GM18907 (cell line): Measurements from ENCODE around the gene RAPH1.
"Not testable (repeated sequence)": the region's sequence is repeated elsewhere in the genome, so short reads cannot be mapped to it uniquely, and the experiment has no call there.

Source experiments
- ATAC-seq: cut with Tn5 transposase; IDR thresholded peaks from one replicate; pipeline ENCODE4 v1.9.1; 2021; ENCODE audit warnings: mild to moderate bottlenecking, moderate library complexity; ENCODE audit not compliant: unreplicated experiment

RAPH1 gene

DNA sequence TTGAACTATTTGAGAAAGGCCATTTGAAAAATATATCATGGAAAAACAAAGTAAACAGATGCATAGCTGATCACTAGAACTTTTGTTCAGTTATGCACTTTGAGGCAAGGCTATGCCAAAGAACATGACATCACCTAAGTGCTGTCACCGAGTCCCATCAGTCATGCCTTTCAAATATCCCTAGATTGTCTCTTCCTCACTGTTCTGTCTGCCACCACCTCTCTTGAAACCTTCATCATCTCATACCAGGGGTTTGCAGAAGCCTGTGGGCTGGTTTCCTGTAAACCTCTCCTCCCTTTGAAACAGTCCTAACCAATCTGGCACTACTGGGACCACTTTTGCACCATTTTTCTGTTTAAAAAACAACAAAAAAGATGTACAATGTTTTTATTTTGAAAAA lies 12.3 kb upstream of the RAPH1 start:
- no peak for ATAC-seq

DNA sequence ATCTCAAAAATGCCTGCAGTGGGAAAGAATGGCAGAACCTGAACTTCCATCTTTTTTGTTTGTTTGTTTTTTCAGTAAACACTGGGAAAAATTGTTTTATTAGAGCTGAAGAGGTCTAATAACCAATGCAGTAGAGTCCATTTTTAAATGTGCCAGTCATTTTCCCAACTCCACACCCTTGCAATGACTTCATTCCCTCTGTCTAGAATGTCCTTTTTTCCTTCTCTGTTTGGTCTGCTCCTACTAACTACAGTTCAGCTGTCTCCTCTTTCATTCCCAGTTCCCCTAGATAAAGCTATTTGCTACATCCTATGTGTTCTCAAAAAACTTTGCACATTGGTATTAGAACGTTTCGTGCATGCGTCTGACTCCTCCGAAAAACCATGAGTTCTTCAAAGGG lies 9.3 kb upstream of the RAPH1 start:
- ATAC-seq = no peak

DNA sequence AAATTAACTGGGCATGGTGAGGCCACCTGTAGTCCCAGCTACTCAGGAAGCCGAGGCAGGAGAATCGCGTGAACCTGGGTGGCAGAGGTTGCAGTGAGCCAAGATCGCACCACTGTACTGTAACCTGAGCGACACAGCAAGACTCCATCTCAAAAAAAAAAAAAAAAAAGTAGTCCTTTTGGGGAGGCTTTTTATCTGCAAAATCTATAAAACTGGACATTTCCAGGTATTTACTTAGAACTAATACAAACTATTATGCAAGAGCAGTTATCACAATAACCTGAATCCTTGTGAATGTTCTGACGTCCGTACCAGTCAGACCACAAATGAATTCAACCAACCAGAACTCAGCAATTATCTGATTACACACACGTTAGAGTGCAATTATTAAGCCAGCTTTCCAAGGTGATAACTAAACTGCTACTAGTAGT lies 8.8 kb upstream of the RAPH1 start:
- no peak for ATAC-seq

DNA sequence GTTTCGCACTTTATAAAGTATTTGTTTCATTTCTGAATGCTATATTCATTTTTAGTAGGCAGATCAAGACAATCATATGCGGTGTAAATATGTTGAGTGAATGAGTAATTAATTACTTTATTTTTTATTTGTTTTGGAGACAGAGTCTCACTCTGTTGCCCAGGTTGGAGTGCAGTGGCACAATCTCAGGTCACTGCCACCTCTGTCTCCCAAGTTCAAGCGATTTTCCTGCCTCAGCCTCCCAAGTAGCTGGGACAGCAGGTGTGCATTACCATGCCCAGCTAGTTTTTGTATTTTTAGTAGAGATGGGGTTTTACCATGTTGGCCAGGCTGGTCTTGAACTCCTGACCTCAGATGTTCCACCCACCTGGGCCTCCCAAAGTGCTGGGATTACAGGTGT lies 5.5 kb upstream of the RAPH1 start:
- ATAC-seq = not testable (repeated sequence)

DNA sequence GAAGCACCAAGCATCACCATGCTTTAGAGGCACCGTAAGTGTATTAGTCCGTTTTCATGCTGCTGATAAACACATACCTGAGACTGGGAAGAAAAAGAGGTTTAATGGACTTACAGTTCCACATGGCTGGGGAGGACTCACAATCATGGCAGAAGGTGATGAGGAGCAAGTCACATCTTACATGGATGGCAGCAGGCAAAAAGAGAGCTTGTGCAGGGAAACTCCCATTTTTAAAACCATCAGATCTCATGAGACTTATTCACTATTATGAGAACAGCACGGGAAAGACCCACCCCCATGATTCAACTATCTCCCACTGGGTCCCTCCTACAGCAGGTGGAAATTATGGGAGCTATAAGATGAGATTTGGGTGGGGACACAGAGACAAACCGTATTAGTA lies 3.1 kb upstream of the RAPH1 start:
- ATAC-seq = not testable (repeated sequence)

DNA sequence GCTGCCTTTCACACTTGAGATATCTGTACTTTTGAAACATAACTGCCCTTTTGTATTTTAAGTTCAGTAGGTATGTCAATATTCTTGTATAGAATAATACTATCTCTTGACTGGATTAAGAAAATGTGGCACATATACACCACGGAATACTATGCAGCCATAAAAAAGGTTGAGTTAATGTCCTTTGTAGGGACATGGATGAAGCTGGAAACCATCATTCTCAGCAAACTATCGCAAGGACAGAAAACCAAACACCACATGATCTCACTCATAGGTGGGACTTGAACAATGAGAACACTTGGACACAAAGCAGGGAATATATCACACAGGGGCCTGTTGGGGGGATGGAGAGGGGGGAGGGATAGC lies 1.5 kb upstream of the RAPH1 start:
- ATAC-seq = not testable (repeated sequence)

DNA sequence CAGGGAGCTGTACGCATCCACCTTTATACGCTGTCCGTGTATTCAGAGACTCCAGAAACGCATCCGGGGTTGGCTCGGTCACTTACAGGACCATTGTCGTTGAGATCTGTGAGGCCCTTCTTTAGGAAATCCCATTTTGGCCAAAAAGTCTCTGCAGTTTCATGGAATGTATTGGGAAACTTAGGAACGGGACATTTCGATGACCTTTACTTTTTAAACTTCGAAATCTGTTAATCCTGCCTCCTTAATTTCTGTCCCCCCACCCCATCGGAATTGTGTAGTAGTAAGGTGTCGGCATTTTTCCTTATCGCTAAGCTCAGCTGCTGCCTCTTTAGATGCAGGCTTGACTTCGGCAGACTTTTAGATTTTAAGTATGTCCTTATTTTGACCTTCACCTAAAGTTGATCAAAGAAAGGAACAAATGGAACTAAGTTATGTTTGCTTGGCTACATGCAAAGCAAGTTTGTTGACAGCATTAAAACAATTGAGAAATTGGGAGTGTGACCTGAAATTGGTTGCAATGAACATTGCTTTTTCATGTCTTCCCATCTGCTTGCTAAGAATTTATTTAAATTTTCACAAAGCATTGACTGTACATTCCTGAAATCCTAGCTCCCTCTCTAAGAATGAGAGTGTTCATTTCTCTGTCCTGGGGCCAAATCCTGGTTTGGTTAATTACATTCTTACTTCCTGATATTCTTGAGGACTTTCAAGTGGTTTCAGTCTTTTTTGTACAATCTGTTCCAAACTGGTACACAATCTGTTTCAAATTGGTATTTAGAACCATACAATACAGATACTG lies 884 bp upstream of the RAPH1 start:
- ATAC-seq = no peak

DNA sequence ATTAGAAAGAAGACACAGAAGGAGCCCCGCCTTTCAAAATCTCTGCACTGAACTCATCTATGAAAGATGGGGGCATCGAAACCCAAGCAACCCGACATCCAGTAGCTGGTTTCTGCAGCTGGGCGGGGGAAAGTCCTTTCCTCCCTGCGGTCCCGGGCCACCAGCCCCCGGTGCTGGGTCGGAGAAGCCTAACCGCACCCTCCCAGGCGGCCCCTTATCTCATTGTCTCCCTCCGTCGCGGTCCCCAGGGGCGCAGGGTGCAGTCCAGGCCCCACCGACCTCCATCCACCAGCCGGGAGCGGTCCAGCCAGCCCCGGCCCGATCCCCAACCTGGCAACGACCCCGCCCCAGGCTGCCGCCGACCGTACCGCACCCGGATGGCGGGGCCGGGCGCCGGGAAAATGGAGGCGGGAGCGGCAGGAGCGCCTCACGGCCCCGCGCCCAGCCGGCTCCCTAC lies 452 bp downstream of the RAPH1 start:
- ATAC-seq = peak; percentile 42

DNA sequence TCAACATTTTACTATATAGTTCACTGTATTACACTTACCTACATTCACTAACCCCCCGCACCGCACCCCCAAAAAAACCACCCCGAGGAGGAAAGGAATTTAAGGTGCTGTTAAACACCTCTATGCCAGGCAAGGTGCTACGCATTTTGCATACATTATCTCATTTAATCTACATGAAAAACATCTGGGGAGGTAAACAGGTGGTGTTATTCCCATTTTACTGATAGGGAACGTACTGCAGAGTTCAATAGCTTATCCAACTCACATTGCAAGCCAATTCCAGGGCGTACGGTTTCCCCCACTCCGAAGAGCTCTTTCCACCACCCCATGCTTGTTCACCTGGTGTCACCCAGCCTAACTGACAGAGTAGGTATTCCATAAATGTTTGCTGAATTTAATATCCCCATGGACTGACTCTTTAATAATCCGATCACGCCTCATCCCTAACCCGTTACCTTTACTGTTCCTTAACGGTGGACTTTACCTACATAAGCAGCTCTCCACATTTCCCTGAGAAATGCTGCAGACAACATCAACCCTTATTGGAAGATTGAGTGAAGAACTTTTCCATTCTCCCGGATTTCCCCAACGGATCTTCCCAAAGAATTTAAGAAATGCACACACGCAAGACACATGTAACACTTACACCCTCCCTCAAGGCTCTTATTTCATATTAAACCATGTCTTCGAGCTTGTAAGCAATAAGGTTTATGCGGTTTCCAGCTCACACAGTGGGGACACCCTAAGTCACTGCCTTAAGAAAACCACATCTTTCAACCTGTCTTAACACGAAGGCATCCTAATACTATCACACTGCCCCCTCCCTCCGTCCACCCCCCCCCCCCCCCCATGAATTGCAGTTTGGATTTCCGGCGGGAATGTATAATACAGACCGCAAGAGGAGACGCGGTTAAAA lies 1.2 kb downstream of the RAPH1 start:
- no peak for ATAC-seq

DNA sequence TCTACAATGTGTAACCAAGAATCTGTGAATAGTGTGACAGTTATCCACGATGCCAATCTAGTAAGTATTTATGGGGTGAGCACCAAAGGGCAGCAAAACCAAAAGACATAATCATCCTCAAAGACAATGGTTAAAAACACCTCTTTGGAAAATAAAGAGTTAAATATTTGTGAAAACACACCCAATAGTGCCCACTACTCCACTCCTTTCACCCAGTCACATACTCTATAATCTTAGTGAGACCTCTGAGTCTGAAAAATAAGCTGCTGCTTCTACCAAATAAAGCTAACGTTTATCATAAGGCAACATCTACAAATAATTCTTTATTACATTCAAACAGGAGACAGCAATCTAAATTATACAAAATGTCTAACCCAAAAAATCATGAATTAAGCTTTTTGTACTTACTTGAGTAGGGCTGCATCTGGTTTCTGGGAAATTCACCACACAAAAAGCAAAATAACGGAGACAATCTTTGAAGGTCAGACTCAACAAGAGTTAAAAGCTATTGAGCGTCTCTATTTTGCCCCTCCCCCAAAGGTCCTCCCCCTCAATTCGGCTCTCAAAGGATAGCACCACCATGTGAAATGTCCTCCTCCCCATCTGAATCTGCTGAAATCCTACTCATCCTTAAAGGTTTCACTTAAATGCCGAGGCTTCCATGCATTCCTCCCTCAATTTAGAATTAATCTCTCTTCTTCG lies 2.0 kb downstream of the RAPH1 start:
- no peak for ATAC-seq

DNA sequence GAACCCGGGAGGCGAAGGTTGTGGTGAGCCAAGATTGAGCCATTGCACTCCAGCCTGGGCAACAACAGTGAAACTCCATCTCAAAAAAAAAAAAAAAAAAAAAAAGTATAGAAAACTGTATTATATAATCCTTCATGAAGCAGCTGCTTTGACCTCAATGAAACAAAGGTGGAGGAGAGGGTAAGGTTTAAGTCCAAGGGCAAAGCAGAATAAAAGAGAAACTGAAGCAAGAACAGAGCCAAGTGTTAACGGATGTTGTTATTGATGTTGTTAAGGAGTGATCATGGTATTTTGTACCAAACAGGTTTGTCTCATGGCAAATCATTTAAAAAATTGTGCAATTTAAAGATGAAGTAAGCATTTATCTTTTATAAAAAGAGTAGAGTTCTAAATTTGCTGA lies 7.4 kb downstream of the RAPH1 start:
- ATAC-seq = no peak

DNA sequence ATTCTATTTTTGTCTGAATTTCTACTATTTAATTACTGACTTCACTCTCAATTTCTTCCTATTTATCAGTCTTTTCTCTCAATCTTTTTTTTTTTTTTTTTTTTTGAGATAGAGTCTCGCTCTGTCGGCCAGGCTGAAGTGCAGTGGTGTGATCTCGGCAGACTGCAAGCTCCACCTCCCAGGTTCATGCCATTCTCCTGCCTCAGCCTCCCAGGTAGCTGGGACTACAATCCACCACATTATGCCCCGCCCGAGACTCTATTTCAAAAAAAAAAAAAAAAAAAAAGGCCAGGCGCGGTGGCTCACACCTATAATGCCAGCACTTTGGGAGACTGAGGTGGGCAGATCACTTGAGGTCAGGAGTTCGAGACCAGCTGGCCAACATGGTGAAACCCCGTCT lies 21.8 kb downstream of the RAPH1 start:
- not testable (repeated sequence) for ATAC-seq

DNA sequence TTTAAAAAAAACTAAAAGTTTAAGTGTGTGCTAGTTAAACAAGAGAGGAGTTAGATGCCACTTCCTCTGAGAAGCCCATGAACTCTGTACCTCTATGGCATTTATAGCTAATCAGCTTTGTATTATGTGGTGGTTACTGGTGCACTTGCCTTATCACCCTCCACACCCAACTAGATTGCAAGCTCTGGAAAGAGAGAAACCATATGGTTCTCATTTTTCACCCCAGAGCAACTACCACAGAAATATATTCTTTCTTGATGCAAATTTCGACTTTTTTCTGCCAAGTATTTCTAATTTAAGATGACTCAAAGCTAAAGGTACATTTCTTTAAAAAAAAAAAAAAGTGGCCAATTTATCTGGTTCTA lies 24.2 kb downstream of the RAPH1 start:
- ATAC-seq = no peak

DNA sequence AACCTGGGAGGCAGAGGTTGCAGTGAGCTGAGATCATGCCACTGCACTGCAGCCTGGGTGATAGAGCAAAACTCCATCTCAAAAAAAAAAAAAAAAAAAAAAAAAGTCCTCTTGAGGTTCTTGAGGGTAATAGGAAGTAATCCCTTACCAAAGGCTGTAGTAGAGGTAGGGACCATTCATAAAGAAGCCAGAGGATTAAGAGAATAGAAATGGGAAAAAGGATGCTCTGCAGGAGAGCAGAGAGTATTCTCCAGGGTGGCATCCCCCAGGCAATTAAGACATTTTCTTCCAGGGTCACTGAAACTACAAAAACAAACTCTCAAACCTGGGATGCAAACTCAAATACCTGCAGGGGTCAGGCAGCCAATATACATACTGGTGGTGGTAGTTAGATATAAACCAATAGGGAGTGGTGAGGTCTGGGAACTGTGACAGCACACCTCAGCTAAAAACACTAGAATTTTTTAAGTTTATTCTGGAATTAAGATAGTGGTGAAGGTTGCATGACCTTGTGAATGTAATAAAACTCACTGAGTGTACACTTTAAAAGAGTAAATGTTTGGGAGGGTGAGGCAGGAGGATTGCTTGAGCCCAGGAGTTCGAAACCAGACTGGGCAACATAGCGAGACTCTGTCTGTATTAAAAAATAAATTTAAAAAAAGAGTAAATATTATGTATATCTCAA lies 24.7 kb downstream of the RAPH1 start:
- no peak for ATAC-seq

DNA sequence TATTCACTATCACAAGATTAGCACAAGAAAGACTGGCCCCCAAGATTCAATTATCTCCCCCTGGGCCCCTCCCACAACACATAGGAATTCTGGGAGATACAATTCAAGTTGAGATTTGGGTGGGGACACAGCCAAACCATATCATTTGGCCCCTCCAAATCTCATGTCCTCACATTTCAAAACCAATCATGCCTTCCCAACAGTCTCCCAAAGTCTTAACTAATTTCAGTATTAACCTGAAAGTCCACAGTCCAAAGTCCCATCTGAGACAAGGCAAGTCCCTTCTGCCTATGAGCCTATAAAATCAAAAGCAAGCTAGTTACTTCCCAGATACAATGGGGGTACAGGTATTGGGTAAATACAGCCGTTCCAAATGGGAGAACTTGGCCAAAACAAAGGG lies 31.6 kb downstream of the RAPH1 start:
- not testable (repeated sequence) for ATAC-seq

DNA sequence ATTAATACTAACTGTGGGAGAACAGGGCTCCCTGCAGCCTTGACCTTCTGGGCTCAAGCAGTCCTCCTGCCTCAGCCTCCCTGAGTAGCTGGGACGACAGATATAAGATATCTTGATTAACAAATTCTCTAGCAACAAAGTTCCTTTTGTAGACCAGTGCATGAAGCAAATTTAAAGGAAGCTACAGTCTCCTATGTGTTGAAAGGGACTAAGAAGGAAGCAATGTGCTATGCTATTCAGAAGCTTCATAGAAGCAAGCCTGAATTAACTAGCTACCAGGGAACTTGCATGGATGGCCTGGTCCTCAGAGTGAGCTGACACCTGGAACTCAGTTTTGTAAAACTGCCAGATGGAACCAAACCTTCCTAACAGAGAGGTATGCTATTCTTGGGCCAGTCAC lies 33.2 kb downstream of the RAPH1 start:
- no peak for ATAC-seq

DNA sequence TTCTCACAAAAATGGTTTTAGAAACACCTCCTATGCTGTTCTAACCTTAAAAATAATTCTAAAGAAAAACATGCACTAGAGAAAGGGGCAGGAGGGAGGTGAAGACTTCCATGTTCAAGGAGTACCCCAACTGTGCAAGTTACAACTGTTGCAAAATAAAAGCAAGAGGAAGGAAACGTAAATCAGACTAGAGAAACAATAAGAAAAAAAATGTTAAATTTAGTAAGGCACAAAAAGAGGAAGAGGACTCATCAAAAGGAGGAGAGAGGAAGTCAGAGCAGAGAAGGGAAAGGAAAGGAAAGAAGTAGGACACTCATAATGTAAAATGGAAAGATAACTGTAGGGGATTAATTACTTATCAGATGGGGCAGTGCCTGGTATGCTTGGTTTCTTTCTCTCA lies 34.1 kb downstream of the RAPH1 start:
- ATAC-seq = no peak

DNA sequence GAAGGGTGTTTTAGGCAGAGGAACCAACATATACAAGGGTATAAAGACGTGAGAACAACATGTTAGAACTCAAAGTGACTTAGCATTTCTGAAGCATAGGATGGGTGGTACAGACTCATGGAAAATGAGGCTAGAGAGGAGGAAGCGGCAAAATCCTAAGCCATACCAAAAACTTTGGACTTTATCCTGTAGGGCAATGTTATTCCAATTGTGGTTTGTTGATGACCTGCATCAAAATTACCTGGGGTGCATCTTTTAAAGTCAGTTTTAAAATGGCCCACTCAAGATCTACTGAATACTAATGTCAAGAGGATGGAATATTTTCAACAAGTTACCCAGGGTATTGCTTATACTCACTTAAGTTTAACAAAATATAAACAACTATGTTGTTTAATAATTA lies 34.8 kb downstream of the RAPH1 start:
- no peak for ATAC-seq

DNA sequence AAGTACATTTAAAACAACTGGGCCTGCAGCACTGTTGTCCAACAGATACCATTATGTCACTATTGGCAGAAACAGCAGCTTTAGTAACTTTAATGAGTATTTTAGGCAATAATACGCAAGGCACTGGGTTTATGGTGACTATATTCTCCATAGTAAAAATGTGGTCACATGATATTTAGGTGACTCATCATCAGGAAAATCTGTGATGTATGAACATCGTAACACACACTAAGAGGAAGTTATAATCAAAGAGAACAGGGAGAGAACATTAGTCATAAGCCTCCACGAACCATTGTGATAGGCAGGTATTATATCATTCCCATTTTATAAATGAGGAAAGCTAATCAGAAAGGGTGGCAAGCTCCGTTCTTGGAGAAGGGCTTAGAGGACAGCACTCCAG lies 36.9 kb downstream of the RAPH1 start:
- ATAC-seq = no peak

DNA sequence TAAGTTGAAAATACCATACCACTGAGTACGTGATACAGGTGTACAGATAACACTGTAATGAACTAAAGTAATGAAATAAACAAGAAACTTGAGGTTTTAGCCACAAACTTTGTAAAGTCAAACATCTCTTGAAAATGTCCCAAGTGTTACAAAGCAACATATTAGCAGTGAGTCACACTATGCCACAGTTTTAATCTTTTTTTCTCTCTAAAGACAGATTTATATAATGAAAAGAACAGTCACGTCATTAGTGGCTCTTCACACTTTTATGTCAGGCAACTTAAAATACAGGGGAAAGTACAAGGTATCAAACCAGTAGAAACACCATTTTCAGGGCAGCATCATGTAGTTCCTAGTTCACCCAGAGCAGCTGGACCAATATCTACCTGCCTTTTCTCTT lies 42.1 kb downstream of the RAPH1 start:
- ATAC-seq = no peak

DNA sequence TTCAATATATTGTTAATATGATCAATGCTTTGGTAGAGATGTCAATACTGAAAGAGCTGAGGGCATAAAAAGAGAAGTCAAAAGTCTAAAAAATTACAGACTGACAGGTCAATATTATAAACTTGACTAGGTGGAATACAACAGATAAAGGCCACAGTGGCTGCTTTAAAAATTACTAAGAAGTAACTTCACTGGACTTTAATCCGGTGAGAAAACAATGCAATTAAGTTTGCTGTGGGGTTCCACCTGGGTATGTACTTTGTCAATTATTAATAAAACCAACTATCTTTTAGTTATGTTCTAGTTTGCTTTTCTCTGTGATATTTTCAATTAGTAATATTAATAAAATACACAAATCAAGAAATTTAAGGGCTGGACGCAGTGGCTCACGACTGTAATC lies 44.7 kb downstream of the RAPH1 start:
- ATAC-seq = no peak
